Cardiac fibroblast (primary cell): ENCODE measurements around the gene IFT57.

ENCODE experiments used
- DNase-seq, 2 donors: peaks; one replicate each; pipeline versions ENCODE4 v3.0.0 to v3.0.0-alpha.2; 2010; ENCODE audit warnings: low read depth in 2 of 2
- H3K4me3 ChIP-seq, 2 donors: replicated peaks in 1 of 2; 1 replicate in 1 of 2; 2 replicates in 1 of 2; pipeline ENCODE4 v1.5.1; 2011; ENCODE audit warnings: low read depth in 2 of 2, low read length in 2 of 2, mild to moderate bottlenecking in 2 of 2, moderate library complexity in 1 of 2
- TF ChIP-seq, protein P1 (sequence below): IDR thresholded peaks from one replicate; pipeline ENCODE4 v1.5.1; 2011; ENCODE audit warnings: low read depth, mild to moderate bottlenecking, low read length, inconsistent platforms

The IFT57 gene

DNA sequence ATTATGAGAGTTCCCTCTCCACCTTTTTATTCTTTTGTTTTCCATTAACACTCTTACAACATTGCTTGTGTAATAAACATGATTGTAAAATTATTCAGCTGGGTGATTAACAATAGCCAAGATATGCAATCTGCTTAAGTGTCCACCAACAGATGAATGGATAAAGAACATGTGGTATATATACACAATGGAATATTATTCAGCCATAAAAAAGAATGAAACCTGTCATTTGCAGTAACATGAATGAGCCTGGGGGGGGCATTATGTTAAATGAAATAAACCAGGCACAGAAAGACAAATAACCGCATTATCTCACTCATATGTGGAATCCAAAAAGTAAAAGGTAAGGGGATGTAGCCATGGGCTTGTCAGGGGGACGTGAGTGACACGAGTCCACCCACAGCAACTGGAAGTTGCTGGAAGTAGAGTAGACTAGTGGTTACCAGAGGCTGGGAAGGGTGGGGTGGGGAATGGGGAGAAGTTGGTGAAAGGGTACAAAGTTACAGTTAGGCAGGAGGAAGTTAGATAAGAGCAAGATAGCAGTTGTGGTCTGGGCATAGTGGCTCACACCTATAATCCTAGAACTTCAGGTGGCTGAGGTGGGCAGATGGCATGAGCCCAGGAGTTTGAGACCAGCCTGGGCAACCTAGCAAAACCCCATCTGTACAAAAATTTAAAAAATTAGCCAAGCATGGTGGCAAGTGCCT is 102.7 kb downstream of the IFT57 start:
- no peak overlapping the region for H3K4me3 ChIP-seq
- DNase-seq: no peak
- TF ChIP-seq, protein P1, sequence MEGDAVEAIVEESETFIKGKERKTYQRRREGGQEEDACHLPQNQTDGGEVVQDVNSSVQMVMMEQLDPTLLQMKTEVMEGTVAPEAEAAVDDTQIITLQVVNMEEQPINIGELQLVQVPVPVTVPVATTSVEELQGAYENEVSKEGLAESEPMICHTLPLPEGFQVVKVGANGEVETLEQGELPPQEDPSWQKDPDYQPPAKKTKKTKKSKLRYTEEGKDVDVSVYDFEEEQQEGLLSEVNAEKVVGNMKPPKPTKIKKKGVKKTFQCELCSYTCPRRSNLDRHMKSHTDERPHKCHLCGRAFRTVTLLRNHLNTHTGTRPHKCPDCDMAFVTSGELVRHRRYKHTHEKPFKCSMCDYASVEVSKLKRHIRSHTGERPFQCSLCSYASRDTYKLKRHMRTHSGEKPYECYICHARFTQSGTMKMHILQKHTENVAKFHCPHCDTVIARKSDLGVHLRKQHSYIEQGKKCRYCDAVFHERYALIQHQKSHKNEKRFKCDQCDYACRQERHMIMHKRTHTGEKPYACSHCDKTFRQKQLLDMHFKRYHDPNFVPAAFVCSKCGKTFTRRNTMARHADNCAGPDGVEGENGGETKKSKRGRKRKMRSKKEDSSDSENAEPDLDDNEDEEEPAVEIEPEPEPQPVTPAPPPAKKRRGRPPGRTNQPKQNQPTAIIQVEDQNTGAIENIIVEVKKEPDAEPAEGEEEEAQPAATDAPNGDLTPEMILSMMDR: no peak

DNA sequence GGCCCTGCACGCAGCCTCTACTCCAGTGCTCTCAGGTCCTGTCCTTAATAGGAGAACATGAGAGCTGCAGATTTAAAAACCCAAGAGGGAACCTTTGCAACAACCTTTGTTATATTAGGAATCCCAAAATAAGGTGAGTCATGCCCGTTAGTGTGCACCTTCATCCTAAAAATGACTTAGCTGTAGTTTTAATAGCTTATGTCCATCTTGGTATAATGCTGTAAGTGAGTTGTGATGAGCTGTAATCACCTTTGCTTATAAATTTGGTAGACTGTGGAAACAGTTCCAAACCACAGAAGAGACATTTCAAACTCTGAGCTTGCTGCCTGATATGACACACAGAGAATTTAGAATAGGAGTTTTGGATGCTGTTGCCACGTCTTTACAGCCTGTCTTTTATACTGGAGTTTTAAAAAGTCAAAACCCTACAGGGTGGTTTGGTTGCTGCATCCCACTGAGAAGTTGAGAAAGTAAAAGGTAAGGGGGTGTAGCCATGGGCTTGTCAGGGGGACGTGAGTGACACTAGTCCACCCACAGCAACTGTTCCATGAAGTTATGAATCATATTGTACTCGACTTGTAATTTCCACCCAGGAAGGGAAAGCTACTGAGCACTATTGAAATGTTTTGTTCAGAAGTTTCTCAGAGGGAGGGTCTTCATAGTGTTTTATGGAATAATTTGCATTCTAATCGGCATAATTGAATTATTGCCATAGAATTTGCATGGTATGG is 104.0 kb downstream of the IFT57 start:
- DNase-seq: no peak
- H3K4me3 ChIP-seq: no peak overlapping the region
- TF ChIP-seq, protein P1: no peak

DNA sequence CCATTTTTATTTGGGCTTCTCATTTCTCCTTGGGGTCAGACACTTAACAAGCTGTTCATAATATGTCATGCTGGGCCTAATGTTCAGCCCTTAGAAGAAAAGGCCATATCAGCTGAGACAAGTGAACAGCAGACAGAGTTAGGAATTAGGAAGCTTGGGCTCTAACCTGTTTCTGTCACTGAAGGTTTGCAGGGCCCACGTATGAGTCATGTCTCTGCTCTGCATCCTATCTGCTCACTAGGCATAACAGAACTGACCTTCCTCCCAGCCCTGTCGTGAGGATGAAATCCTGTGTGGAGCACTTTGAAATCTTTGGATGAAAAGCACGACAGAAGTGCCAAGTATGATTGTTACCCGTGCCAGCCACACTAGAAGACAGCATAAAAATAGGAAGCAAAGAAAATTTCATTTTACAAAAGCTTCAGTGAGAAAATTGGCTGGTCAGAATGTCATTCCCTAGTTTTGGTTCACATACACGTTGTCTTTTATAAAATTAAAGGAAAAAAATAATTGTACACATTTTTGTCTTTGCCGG is 104.9 kb downstream of the IFT57 start:
- no peak overlapping the region for H3K4me3 ChIP-seq
- DNase-seq: no peak
- TF ChIP-seq, protein P1: no peak

DNA sequence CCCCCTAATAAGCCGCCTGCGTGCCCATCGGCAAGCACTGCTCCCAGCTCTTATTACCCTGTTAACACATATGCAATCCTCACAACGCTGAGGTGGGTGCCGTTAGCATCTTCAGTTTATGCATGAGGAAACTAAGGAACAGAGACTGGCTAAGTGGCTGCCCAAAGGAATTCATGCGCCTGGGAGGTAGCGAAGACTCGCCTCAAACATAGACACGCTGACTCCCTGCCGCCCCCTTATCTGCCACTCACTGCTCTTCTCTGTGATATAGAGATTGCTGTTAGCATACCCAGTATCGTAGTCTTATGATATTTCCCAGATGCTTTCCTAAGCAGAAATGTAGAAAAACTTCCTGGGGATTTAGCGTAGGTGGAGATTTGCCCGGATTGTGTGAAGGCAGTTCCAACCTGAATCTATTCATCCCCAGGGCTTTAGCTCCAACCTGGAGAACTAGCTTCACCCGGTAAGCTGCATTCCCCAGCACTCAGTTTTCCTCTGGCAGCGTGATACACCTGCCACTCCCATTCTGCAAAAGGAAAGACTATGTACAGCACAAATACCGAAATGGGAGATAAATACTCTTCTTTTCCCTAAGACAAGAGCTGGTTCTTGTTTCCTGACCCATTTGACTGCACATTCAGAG is 107.7 kb downstream of the IFT57 start:
- DNase-seq: no peak
- TF ChIP-seq, protein P1: no peak
- no peak overlapping the region for H3K4me3 ChIP-seq

DNA sequence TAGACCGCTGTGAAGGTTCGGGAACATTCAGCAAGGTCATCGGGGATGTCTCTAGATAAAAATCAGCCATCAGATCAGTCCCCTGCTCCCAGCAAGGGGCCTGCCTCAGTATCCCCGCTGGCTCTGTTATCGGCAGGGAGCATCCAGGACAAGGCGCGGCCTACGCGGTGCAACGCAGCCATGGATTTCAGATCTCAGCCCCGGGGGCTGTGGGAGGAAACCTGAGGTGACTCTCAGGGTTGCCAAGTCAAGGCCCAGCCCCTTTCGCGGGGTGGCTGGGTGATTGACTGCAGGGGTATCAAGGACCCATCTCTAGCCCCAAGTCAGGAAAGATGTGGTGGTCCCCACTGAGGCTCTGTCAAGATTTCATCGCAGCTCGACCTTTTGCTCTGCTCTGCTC is 108.2 kb downstream of the IFT57 start:
- no peak overlapping the region for H3K4me3 ChIP-seq
- no peak for DNase-seq
- TF ChIP-seq, protein P1: no peak

DNA sequence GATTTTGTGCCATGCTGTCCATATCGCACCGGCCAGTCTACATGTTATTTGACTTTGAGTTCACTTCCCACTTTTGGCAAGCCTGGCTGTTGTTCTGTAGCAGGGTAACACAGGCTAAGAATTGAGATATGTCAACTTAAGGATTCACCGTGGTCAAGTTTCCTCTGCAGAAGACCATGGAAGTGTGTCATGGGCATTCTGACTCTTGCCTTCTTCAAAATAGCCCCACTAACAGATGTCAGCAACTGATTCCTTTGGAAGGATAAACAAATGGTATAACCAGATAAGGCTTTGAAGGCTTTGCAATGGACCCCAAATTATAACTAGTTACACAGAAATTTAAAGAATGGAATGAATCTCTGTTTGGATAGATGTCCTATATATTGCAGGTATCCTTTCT is 111.3 kb downstream of the IFT57 start:
- no peak overlapping the region for H3K4me3 ChIP-seq
- no peak for DNase-seq
- TF ChIP-seq, protein P1: no peak
